ENCODE data around the gene FBXO9.

Gene FBXO9

GRCh38 chr6:53134601-53135235 lies 69.5 kb downstream of the FBXO9 start:
- in situ Hi-C loops (cut with HindIII; ENCODE audit: low sequenced_read_pairs): no loop called here
- no peak for TF ChIP-seq CTCF (IDR thresholded peaks at IDR 0.05; ENCODE audit: low read depth, low read length, missing control alignments)
- no peak overlapping the region for H3K4me3 ChIP-seq (ENCODE audit: low read depth, low read length)
- DNase-seq (ENCODE audit: low read depth): no peak

GRCh38 chr6:53136000-53136609 lies 70.9 kb downstream of the FBXO9 start:
- no peak for TF ChIP-seq CTCF (IDR thresholded peaks at IDR 0.05; ENCODE audit: low read depth, low read length, missing control alignments)
- no peak for DNase-seq (ENCODE audit: low read depth)
- in situ Hi-C loops (cut with HindIII; ENCODE audit: low sequenced_read_pairs): no loop called here
- H3K4me3 ChIP-seq (ENCODE audit: low read depth, low read length): no peak overlapping the region

DNA sequence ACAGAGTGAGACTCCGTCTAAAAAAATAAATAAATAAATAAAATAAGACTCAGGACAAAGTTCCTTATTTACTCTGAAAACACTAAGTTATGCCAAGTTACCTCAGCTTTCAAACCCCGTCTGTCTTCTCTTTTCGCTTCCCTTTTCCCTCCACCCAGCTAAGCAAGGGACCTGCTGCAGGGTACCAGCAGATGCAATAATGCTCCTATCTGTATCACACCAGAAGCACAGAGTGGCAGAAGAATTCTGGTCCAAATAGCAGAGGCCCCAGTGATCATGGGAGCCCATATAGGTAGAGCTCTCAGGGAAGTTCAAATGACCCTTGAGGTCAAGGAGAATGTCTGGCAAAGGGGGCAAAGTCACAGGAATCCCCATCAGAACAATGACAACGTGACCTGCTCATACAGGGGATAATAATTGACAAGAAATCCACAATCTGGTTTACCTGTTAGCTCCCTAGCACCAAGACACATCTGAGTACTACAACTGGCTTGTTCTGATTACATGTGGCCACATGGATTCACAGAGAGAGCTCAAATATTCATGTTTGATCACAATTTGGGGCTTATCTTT lies 74.7 kb downstream of the FBXO9 start:
- TF ChIP-seq CTCF (IDR thresholded peaks at IDR 0.05; ENCODE audit: low read depth, low read length, missing control alignments): no peak
- in situ Hi-C loops (cut with HindIII; ENCODE audit: low sequenced_read_pairs): no loop called here
- H3K4me3 ChIP-seq (ENCODE audit: low read depth, low read length): no peak overlapping the region
- DNase-seq (ENCODE audit: low read depth): no peak

- in situ Hi-C loops (cut with HindIII; ENCODE audit: low sequenced_read_pairs): no loop called here
- DNase-seq (ENCODE audit: low read depth): no peak
- H3K4me3 ChIP-seq (ENCODE audit: low read depth, low read length): no peak overlapping the region
- TF ChIP-seq CTCF (IDR thresholded peaks at IDR 0.05; ENCODE audit: low read depth, low read length, missing control alignments): no peak
Observed at GRCh38 chr6:53142810-53143209, 77.6 kb downstream of the FBXO9 start.

DNA sequence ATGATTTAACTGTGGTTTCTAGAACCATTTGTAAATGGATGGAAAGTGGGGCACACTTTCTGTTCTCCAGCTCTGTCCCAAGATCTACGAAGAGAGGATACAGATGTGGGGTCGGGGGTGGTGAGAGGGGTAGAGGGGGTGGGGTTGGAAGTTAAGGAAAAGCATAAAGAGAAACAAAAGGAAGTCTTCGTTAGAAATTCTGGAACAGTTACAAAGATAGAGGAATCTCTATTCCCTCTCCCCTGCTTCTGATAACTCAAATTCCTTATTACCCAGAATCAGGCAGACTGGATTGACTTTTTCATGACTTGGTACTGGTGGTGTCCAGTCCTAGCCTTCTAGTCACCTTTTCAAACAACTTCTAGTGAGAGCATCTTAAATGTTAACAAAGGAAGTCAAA lies 78.5 kb downstream of the FBXO9 start:
- H3K4me3 ChIP-seq (ENCODE audit: low read depth, low read length): no peak overlapping the region
- DNase-seq (ENCODE audit: low read depth): no peak
- in situ Hi-C loops (cut with HindIII; ENCODE audit: low sequenced_read_pairs): no loop called here
- no peak for TF ChIP-seq CTCF (IDR thresholded peaks at IDR 0.05; ENCODE audit: low read depth, low read length, missing control alignments)

DNA sequence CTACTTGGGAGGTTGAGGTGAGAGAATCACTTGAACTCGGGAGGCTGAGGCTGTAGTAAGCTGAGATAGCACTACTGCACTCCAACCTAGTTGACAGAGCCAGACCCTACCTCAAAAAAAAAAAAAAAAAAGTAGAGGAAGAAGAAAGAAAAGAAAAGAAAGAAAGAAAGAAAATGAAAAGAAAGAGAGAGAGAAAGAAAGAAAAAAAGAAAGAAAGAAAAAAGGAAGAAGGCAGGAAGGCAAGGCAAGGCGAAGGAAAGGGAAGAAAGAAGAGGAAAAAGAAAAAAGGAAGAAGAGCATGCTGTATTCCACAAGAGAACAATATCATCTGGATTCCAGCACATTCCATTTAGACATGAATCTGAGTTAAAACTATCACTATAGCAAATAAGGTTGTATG lies 79.6 kb downstream of the FBXO9 start:
- DNase-seq (ENCODE audit: low read depth): no peak
- no peak overlapping the region for H3K4me3 ChIP-seq (ENCODE audit: low read depth, low read length)
- TF ChIP-seq CTCF (IDR thresholded peaks at IDR 0.05; ENCODE audit: low read depth, low read length, missing control alignments): no peak
- in situ Hi-C loops (cut with HindIII; ENCODE audit: low sequenced_read_pairs): no loop called here
